ENCODE data around the gene DOHH.
"Not testable (repeated sequence)": the region's sequence is repeated elsewhere in the genome, so short reads cannot be mapped to it uniquely, and the experiment has no call there.

Gene DOHH

GRCh38 chr19:3533563-3534216 is 33.2 kb upstream of the DOHH start:
- H3K4me3 ChIP-seq (ENCODE audit: low read depth, low read length) = no peak overlapping the region
- TF ChIP-seq MYC (IDR thresholded peaks at IDR 0.05; ENCODE audit: low read depth, low read length) (no peak), CTCF (IDR thresholded peaks at IDR 0.05; ENCODE audit: low read depth, low read length) (no peak), POLR2A (IDR thresholded peaks at IDR 0.05; ENCODE audit: extremely low read depth, insufficient read length) (no peak)
- TF ChIP-seq, protein P1, sequence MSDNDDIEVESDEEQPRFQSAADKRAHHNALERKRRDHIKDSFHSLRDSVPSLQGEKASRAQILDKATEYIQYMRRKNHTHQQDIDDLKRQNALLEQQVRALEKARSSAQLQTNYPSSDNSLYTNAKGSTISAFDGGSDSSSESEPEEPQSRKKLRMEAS (IDR thresholded peaks at IDR 0.05; ENCODE audit: low read depth, low read length) = no peak
- no peak for DNase-seq (ENCODE audit: low read depth)

GRCh38 chr19:3533033-3533432 is 32.6 kb upstream of the DOHH start:
- no peak for DNase-seq (ENCODE audit: low read depth)
- H3K4me3 ChIP-seq (ENCODE audit: low read depth, low read length) = no peak overlapping the region
- no peak for TF ChIP-seq CTCF (IDR thresholded peaks at IDR 0.05; ENCODE audit: low read depth, low read length)
- no peak for TF ChIP-seq POLR2A (IDR thresholded peaks at IDR 0.05; ENCODE audit: extremely low read depth, insufficient read length)
- TF ChIP-seq, protein P1 (IDR thresholded peaks at IDR 0.05; ENCODE audit: low read depth, low read length) = no peak
- TF ChIP-seq MYC (IDR thresholded peaks at IDR 0.05; ENCODE audit: low read depth, low read length) = no peak

DNA sequence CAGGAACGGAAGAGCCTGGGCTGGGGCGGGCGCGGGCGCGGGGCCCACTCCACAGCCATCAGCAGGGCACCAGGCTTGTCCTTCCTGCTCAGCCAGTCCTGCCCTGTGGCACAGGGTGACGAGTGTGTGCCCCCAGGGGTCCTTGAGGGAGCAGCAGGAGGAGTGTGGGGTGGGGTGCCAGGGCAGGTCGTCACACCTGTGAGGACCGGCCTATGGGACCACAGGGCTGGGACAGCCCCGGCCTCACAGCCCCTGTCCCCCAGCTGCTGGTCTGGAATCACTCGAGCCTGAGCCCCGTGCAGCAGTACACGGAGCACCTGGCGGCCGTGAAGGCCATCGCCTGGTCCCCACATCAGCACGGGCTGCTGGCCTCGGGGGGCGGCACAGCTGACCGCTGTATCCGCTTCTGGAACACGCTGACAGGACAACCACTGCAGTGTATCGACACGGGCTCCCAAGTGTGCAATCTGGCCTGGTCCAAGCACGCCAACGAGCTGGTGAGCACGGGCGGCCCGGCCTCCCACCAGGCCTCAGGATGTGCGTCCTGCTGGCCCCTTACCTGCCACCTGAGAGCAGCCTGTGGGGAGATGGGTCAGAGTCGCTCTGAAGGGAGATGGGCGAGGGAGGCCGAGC is 31.8 kb upstream of the DOHH start:
- TF ChIP-seq, protein P1 (IDR thresholded peaks at IDR 0.05; ENCODE audit: low read depth, low read length) = no peak
- no peak for TF ChIP-seq MYC (IDR thresholded peaks at IDR 0.05; ENCODE audit: low read depth, low read length)
- DNase-seq (ENCODE audit: low read depth) = no peak
- no peak overlapping the region for H3K4me3 ChIP-seq (ENCODE audit: low read depth, low read length)

DNA sequence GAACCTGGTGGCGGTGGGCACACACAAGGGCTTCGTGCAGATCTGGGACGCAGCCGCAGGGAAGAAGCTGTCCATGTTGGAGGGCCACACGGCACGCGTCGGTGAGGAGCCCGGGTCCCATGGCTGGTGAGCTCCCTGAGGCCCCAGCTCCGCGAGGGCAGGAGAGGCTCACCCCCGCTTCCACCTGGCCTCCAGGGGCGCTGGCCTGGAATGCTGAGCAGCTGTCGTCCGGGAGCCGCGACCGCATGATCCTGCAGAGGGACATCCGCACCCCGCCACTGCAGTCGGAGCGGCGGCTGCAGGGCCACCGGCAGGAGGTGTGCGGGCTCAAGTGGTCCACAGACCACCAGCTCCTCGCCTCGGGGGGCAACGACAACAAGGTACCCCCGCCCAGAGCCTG is 31.2 kb upstream of the DOHH start:
- H3K4me3 ChIP-seq (ENCODE audit: low read depth, low read length) = no peak overlapping the region
- TF ChIP-seq, protein P1 (IDR thresholded peaks at IDR 0.05; ENCODE audit: low read depth, low read length) = no peak
- TF ChIP-seq POLR2A (IDR thresholded peaks at IDR 0.05; ENCODE audit: extremely low read depth, insufficient read length) = no peak
- DNase-seq (ENCODE audit: low read depth) = no peak

DNA sequence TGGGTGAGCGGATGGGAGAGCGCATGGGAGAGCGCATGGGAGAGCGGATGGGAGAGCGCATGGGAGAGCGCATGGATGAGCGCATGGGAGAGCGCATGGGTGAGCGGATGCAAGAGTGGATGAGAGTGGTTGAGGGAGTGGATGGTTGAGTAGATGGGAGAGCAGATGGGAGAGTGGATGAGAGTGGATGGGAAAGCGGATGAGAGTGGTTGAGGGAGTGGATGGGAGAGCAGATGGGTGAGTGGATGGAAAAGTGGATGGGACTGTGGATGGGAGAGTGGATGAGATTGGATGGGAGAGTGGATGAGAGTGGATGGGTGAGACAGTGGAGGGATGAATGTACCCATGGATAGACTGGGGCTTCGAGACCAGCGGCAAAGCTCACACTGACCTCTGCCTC is 29.9 kb upstream of the DOHH start:
- no peak overlapping the region for H3K4me3 ChIP-seq (ENCODE audit: low read depth, low read length)
- TF ChIP-seq, protein P1 (IDR thresholded peaks at IDR 0.05; ENCODE audit: low read depth, low read length) = no peak
- TF ChIP-seq MYC (IDR thresholded peaks at IDR 0.05; ENCODE audit: low read depth, low read length) (no peak), POLR2A (IDR thresholded peaks at IDR 0.05; ENCODE audit: extremely low read depth, insufficient read length) (no peak), CTCF (IDR thresholded peaks at IDR 0.05; ENCODE audit: low read depth, low read length) (no peak)

GRCh38 chr19:3529299-3529698 is 28.8 kb upstream of the DOHH start:
- H3K4me3 ChIP-seq (ENCODE audit: low read depth, low read length); DNase-seq (ENCODE audit: low read depth): not testable (repeated sequence)

More for the DNA sequence above, 29.9 kb upstream of the DOHH start:
- no peak for DNase-seq (ENCODE audit: low read depth)

DNA sequence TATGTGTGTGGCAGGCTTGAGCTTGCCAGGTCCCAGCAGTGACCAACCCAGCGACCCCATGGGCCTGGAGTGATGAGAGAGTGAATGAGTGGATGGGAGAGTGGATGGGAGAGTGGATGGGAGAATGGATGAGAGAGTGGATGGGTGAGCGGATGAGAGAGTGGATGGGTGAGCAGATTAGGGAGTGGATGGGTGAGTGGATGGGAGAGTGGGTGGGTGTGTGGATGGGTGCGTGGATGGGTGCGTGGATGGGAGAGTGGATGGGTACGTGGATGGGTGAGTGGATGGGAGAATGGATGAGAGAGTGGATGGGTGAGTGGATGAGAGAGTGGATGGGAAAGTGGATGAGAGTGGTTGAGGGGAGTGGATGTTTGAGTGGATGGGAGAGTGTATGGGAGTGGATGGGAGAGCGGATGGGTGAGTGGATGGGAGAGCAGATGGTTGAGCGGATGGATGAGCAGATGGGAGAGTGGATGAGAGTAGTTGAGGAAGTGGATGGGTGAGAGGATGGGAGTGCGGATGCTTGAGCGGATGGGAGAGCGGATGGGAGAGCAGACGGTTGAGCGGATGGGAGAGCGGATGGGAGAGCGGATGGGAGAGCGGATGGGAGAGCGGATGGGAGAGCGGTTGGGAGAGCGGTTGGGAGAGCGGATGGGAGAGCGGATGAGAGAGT is 28.2 kb upstream of the DOHH start:
- TF ChIP-seq, protein P1 (IDR thresholded peaks at IDR 0.05; ENCODE audit: low read depth, low read length) = no peak
- no peak for TF ChIP-seq POLR2A (IDR thresholded peaks at IDR 0.05; ENCODE audit: extremely low read depth, insufficient read length)
- no peak for TF ChIP-seq CTCF (IDR thresholded peaks at IDR 0.05; ENCODE audit: low read depth, low read length)
- no peak for TF ChIP-seq MYC (IDR thresholded peaks at IDR 0.05; ENCODE audit: low read depth, low read length)
- no peak overlapping the region for H3K4me3 ChIP-seq (ENCODE audit: low read depth, low read length)
- no peak for DNase-seq (ENCODE audit: low read depth)
